HG02885 (cell line): ENCODE data around the gene OMG.
"Not testable (repeated sequence)": the region's sequence is repeated elsewhere in the genome, so short reads cannot be mapped to it uniquely, and the experiment has no call there.

ENCODE experiments used
- ATAC-seq: cut with Tn5 transposase; IDR thresholded peaks from one replicate; pipeline ENCODE4 v1.9.1; 2021; ENCODE audit warnings: mild to moderate bottlenecking; ENCODE audit not compliant: unreplicated experiment, poor library complexity

Gene OMG

GRCh38 chr17:31269036-31269577 lies 27.9 kb downstream of the OMG start:
- ATAC-seq: no peak

GRCh38 chr17:31266042-31266441 lies 31.0 kb downstream of the OMG start:
- ATAC-seq: no peak

- ATAC-seq: not testable (repeated sequence)
These were observed 34.1 kb downstream of the OMG start for GRCh38 chr17:31262923-31263322.

- no peak for ATAC-seq
These were observed 35.4 kb downstream of the OMG start for GRCh38 chr17:31261601-31262000.

GRCh38 chr17:31260151-31260550 lies 36.9 kb downstream of the OMG start:
- ATAC-seq: no peak

- no peak for ATAC-seq
These were observed 40.1 kb downstream of the OMG start for GRCh38 chr17:31256936-31257335.

GRCh38 chr17:31254654-31255053 lies 42.4 kb downstream of the OMG start:
- ATAC-seq: no peak

- ATAC-seq: no peak
These were observed 44.3 kb downstream of the OMG start for GRCh38 chr17:31252741-31253140.

GRCh38 chr17:31251970-31252328 lies 45.1 kb downstream of the OMG start:
- ATAC-seq: no peak

- ATAC-seq: no peak
These were observed 45.7 kb downstream of the OMG start for GRCh38 chr17:31251105-31251969.

GRCh38 chr17:31250229-31250628 lies 46.8 kb downstream of the OMG start:
- ATAC-seq: no peak

- no peak for ATAC-seq
These were observed 47.3 kb downstream of the OMG start for GRCh38 chr17:31249835-31250141.

- no peak for ATAC-seq
These were observed 47.8 kb downstream of the OMG start for GRCh38 chr17:31248986-31249834.
